Gastroesophageal sphincter (tissue), 4 donors: ENCODE results near the gene TMEM176B. TPM values are rescaled to one million over a fixed set of nuclear protein-coding genes. Genes with fewer than 3 reads are reported as not detected.

Experiments
- ATAC-seq: fragments of 150-250 bp; one replicate; pipeline ENCODE4 v1.9.1; 2016; ENCODE audit warnings: mild to moderate bottlenecking, moderate library complexity
- H3K27ac ChIP-seq, 4 donors: fragments of 200-600 bp; sonication (generic) in 3 of 4; 1 replicate in 3 of 4; 2 replicates in 1 of 4; pipeline ENCODE4 v1.5.1; 2016 to 2019
- H3K27me3 ChIP-seq: fragments of 200-600 bp; sonication (generic); one replicate; pipeline ENCODE4 v1.5.1; 2019
- H3K36me3 ChIP-seq, 2 donors: fragments of 200-600 bp; sonication (generic); one replicate each; pipeline ENCODE4 v1.5.1; 2019; ENCODE audit warnings: control low read depth in 1 of 2
- H3K4me1 ChIP-seq, 3 donors: fragments of 200-600 bp; sonication (generic); 1 replicate in 2 of 3; 2 replicates in 1 of 3; pipeline ENCODE4 v1.5.1; 2016 to 2019; ENCODE audit warnings: control low read depth in 2 of 3
- H3K4me3 ChIP-seq, 2 donors: fragments of 200-600 bp; sonication (generic); one replicate each; pipeline ENCODE4 v1.5.1; 2019; ENCODE audit warnings: mild to moderate bottlenecking in 1 of 2, moderate library complexity in 1 of 2
- H3K9me3 ChIP-seq, 3 donors: fragments of 200-600 bp; sonication (generic); one replicate each; pipeline ENCODE4 v1.5.1; 2017 to 2019; ENCODE audit warnings: control low read depth in 2 of 3
- CTCF ChIP-seq, 4 experiments: fragments of 200-600 bp in 2 of 4; fragments of 450-650 bp in 2 of 4; sonication (generic) in 1 of 4; IDR thresholded peaks; one replicate each; pipeline ENCODE4 v1.5.1; 2017 to 2019; ENCODE audit warnings: antibody characterized with exemption in 4 of 4, mild to moderate bottlenecking in 2 of 4, moderate library complexity in 2 of 4
- EP300 ChIP-seq: sonication (generic); formaldehyde crosslinking; IDR thresholded peaks from one replicate; pipeline ENCODE4 v1.6.1; 2017; ENCODE audit warnings: antibody characterized with exemption, mild to moderate bottlenecking
- POLR2A ChIP-seq, 2 donors: fragments of 450-650 bp; IDR thresholded peaks; one replicate each; pipeline ENCODE4 v1.6.1; 2017; ENCODE audit warnings: antibody characterized with exemption in 2 of 2, mild to moderate bottlenecking in 2 of 2, moderate library complexity in 1 of 2
- POLR2AphosphoS5 ChIP-seq: sonication (generic); formaldehyde crosslinking; IDR thresholded peaks from one replicate; pipeline ENCODE4 v1.6.1; 2017; ENCODE audit warnings: antibody characterized with exemption
- WGBS, 2 donors: methylation state at CpG; one replicate each; pipeline ENCODE4 v1.1.5; 2018; ENCODE audit warnings: low coverage in 1 of 2; 5-methylcytosine and 5-hydroxymethylcytosine counted together
- total RNA-seq, 4 donors: library from RNA; depleted of rRNA; stranded (reverse); fragments of >200 nt; gene quantifications; one replicate each; pipeline ENCODE4 v1.1.0, GENCODE V29; 2016

Gene TMEM176B
- total RNA-seq, 4 donors from 2014 or later = 18.2 to 69.3 (median 52.6) TPM

- WGBS, 2 donors = 59 to 61% methylated on average over 7 of the region's 7 CpGs
- Histone ChIP-seq H3K27ac (no peak overlapping the region), H3K9me3 (no peaks in the 10 kb centered on the region), H3K36me3 (no peaks in the 10 kb centered on the region), H3K4me1 (no peaks in the 10 kb centered on the region), H3K27me3 (no peaks in the 10 kb centered on the region), H3K4me3 (no peak overlapping the region)
- no peak for ATAC-seq
- no peak for TF ChIP-seq POLR2AphosphoS5
- no peak for TF ChIP-seq CTCF (IDR thresholded peaks at IDR 0.05)
- no peak for TF ChIP-seq EP300
- TF ChIP-seq POLR2A (IDR thresholded peaks at IDR 0.05) = no peak
Measured at GRCh38 chr7:150838965-150839650, 38.9 kb upstream of the TMEM176B start.

- ATAC-seq = no peak
- Histone ChIP-seq H3K27ac (no peak overlapping the region), H3K4me1 (no peaks in the 10 kb centered on the region), H3K4me3 (no peak overlapping the region), H3K36me3 (no peaks in the 10 kb centered on the region), H3K9me3 (peaks cover 0 to 5% (median 0%) of the 10 kb centered on the region in 3 donors), H3K27me3 (peaks cover 17% of the 10 kb centered on the region)
- TF ChIP-seq POLR2A (IDR thresholded peaks at IDR 0.05) (no peak), EP300 (no peak), CTCF (IDR thresholded peaks at IDR 0.05) (no peak), POLR2AphosphoS5 (no peak)
- WGBS, 2 donors = 67 to 83% methylated on average over 1 to 2 of the region's 6 CpGs
Measured at GRCh38 chr7:150835702-150836280, 35.6 kb upstream of the TMEM176B start.

GRCh38 chr7:150835019-150835418 lies 34.9 kb upstream of the TMEM176B start:
- peaks cover 0 to 5% (median 0%) of the 10 kb centered on the region in 3 donors for H3K9me3 ChIP-seq
- H3K36me3 ChIP-seq = no peaks in the 10 kb centered on the region
- H3K4me3 ChIP-seq = no peak overlapping the region
- TF ChIP-seq EP300 = no peak
- TF ChIP-seq CTCF (IDR thresholded peaks at IDR 0.05) = no peak
- no peak for TF ChIP-seq POLR2A (IDR thresholded peaks at IDR 0.05)
- TF ChIP-seq POLR2AphosphoS5 = no peak
- peaks cover 17% of the 10 kb centered on the region for H3K27me3 ChIP-seq
- ATAC-seq = no peak
- H3K27ac ChIP-seq = no peak overlapping the region
- WGBS, 2 donors = 65 to 73% methylated on average over 1 of the region's 1 CpG
- H3K4me1 ChIP-seq = no peaks in the 10 kb centered on the region

- Histone ChIP-seq H3K27me3 (peaks cover 17% of the 10 kb centered on the region), H3K4me1 (no peaks in the 10 kb centered on the region), H3K27ac (no peak overlapping the region), H3K36me3 (no peaks in the 10 kb centered on the region), H3K4me3 (no peak overlapping the region), H3K9me3 (peaks cover 0 to 5% (median 0%) of the 10 kb centered on the region in 3 donors)
- 20 to 50% methylated on average over 1 of the region's 1 CpG for WGBS, 2 donors
- ATAC-seq = no peak
- TF ChIP-seq POLR2A (IDR thresholded peaks at IDR 0.05) (no peak), POLR2AphosphoS5 (no peak), EP300 (no peak), CTCF (IDR thresholded peaks at IDR 0.05) (no peak)
Measured at GRCh38 chr7:150831851-150832250, 31.7 kb upstream of the TMEM176B start.

- Histone ChIP-seq H3K27me3 (peaks cover 17% of the 10 kb centered on the region), H3K36me3 (no peaks in the 10 kb centered on the region), H3K4me1 (no peaks in the 10 kb centered on the region), H3K4me3 (no peak overlapping the region), H3K27ac (no peak overlapping the region), H3K9me3 (peaks cover 0 to 5% (median 0%) of the 10 kb centered on the region in 3 donors)
- 56% methylated on average over 1 of the region's 1 CpG; no CpG with 5 or more reads in 1 of the 2 donors for WGBS, 2 donors
- no peak for TF ChIP-seq POLR2A (IDR thresholded peaks at IDR 0.05)
- no peak for TF ChIP-seq POLR2AphosphoS5
- no peak for TF ChIP-seq CTCF (IDR thresholded peaks at IDR 0.05)
- TF ChIP-seq EP300 = no peak
- ATAC-seq = no peak
Measured at GRCh38 chr7:150830937-150831336, 30.8 kb upstream of the TMEM176B start.
